Hepatocyte (in vitro differentiated cells): ENCODE results near the gene XRRA1. TPM values are rescaled to one million over a fixed set of nuclear protein-coding genes. Genes with fewer than 3 reads are reported as not detected.
A peak's percentile ranks its signal among the peaks of the same experiment; 100 is the strongest.

Experiments used
- DNase-seq: peaks from one replicate; pipeline ENCODE4 v3.0.0-alpha.2; 2016; ENCODE audit warnings: low spot score
- H2AFZ ChIP-seq: fragments of 200-600 bp; sonication (generic); 2 replicates; pipeline ENCODE4 v1.6.0; 2016; ENCODE audit warnings: antibody characterized with exemption, mild to moderate bottlenecking
- H3K27ac ChIP-seq: fragments of 200-600 bp; sonication (generic); 2 replicates; pipeline ENCODE4 v1.5.1; 2016; ENCODE audit warnings: mild to moderate bottlenecking
- H3K27me3 ChIP-seq: fragments of 200-600 bp; sonication (generic); 2 replicates; pipeline ENCODE4 v1.6.1; 2016
- H3K36me3 ChIP-seq: fragments of 200-600 bp; sonication (generic); replicated peaks from 2 replicates; pipeline ENCODE4 v1.5.1; 2016; ENCODE audit warnings: low read depth; ENCODE audit not compliant: insufficient read depth
- H3K4me1 ChIP-seq: fragments of 200-600 bp; sonication (generic); 2 replicates; pipeline ENCODE4 v1.5.1; 2016; ENCODE audit warnings: mild to moderate bottlenecking, moderate library complexity; ENCODE audit not compliant: insufficient read depth
- H3K4me2 ChIP-seq: fragments of 200-600 bp; sonication (generic); 2 replicates; pipeline ENCODE4 v1.6.0; 2016
- H3K4me3 ChIP-seq: fragments of 200-600 bp; sonication (generic); 2 replicates; pipeline ENCODE4 v1.5.1; 2016; ENCODE audit warnings: mild to moderate bottlenecking
- H3K79me2 ChIP-seq: fragments of 200-600 bp; sonication (generic); 2 replicates; pipeline ENCODE4 v1.6.0; 2017; ENCODE audit warnings: mild to moderate bottlenecking
- H3K9me2 ChIP-seq: fragments of 200-600 bp; sonication (generic); replicated peaks from 2 replicates; pipeline ENCODE4 v1.6.0; 2017; ENCODE audit warnings: mild to moderate bottlenecking; ENCODE audit not compliant: insufficient read depth
- H3K9me3 ChIP-seq: fragments of 200-600 bp; sonication (generic); 2 replicates; pipeline ENCODE4 v1.5.1; 2016; ENCODE audit warnings: low read depth, mild to moderate bottlenecking
- H4K20me1 ChIP-seq: fragments of 200-600 bp; sonication (generic); 2 replicates; pipeline ENCODE4 v1.6.0; 2016; ENCODE audit warnings: mild to moderate bottlenecking; ENCODE audit not compliant: insufficient read depth, poor library complexity, severe bottlenecking
- EZH2 ChIP-seq: fragments of 200-600 bp; sonication (generic); IDR thresholded peaks from 2 replicates; pipeline ENCODE4 v1.6.1; 2016; ENCODE audit warnings: antibody characterized with exemption, mild to moderate bottlenecking, borderline replicate concordance
- EZH2phosphoT487 ChIP-seq: fragments of 200-600 bp; sonication (generic); IDR thresholded peaks from one replicate; pipeline ENCODE4 v1.6.1; 2018; ENCODE audit warnings: antibody characterized with exemption, mild to moderate bottlenecking, low read depth, moderate library complexity; ENCODE audit not compliant: unreplicated experiment, severe bottlenecking
- WGBS: methylation state at CpG from one replicate; pipeline ENCODE4 v1.1.6; 2016; ENCODE audit warnings: low lambda C conversion rate; ENCODE audit errors: missing lambda C conversion rate; 5-methylcytosine and 5-hydroxymethylcytosine counted together
- polyA plus RNA-seq: library from polyadenylated mRNA; unstranded; fragments of >200 nt; fragmentation: Nextera tagmentation; extraction: Ambion mirVana; gene quantifications from 2 replicates; pipeline ENCODE4 v1.2.1, GENCODE V29; 2016
- total RNA-seq: library from RNA; depleted of rRNA; stranded (reverse); fragments of >200 nt; gene quantifications from 2 replicates; pipeline ENCODE4 v1.2.3, GENCODE V29; 2014
- TF ChIP-seq, protein P1 (sequence below): fragments of 200-600 bp; sonication (generic); IDR thresholded peaks from 2 replicates; pipeline ENCODE4 v1.5.1; 2016; ENCODE audit warnings: antibody characterized with exemption, mild to moderate bottlenecking; ENCODE audit not compliant: poor library complexity

XRRA1 gene
- total and polyA plus RNA-seq, 2 experiments from 2014 or later, result 4.9 to 7.3 TPM

DNA sequence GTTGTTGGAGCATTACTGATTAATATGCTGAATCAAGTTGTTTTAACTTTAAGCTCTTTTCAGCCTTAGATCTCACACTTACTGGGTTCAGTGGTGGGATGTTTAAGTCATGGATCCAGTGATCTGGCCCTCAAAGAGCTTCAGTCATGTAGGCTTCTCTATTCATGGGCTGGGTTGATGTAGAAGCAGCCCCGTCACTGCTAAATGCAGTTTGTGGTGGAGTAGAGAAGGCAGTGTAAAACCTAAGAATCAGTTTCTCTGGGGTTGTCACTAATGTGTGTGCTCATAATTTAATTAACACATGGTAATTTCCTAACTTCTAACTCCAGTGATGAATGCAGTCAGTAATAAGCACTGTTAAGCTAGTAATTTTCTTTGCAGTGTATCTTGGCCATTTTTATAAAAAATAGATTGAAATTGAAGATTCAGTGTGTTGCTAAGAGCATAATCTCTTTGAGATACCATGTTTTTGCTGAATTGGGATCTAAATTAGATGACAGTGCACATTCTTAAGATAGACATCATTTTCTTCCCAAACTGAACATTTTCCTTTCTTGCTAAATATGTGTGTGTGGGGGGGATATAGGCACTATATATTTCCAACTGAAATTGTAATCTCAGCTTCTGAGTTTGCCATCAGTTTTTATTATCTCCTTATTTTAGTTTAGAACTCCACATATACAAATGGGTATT is 9.2 kb upstream of the XRRA1 start:
- WGBS, result 100% methylated on average over 1 of the region's 1 CpG
- Histone ChIP-seq H3K27ac (no peak overlapping the region), H4K20me1 (peaks cover 63% of the 10 kb centered on the region), H3K4me3 (no peak overlapping the region), H3K4me2 (peak overlapping the region; percentile 32), H3K27me3 (no peaks in the 10 kb centered on the region), H3K36me3 (no peaks in the 10 kb centered on the region), H2AFZ (no peak overlapping the region), H3K9me3 (no peaks in the 10 kb centered on the region), H3K79me2 (peaks cover 98% of the 10 kb centered on the region), H3K9me2 (no peaks in the 10 kb centered on the region), H3K4me1 (no peaks in the 10 kb centered on the region)
- DNase-seq, result no peak
- TF ChIP-seq, protein P1, sequence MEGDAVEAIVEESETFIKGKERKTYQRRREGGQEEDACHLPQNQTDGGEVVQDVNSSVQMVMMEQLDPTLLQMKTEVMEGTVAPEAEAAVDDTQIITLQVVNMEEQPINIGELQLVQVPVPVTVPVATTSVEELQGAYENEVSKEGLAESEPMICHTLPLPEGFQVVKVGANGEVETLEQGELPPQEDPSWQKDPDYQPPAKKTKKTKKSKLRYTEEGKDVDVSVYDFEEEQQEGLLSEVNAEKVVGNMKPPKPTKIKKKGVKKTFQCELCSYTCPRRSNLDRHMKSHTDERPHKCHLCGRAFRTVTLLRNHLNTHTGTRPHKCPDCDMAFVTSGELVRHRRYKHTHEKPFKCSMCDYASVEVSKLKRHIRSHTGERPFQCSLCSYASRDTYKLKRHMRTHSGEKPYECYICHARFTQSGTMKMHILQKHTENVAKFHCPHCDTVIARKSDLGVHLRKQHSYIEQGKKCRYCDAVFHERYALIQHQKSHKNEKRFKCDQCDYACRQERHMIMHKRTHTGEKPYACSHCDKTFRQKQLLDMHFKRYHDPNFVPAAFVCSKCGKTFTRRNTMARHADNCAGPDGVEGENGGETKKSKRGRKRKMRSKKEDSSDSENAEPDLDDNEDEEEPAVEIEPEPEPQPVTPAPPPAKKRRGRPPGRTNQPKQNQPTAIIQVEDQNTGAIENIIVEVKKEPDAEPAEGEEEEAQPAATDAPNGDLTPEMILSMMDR, result no peak
- TF ChIP-seq EZH2 (no peak), EZH2phosphoT487 (no peak)

DNA sequence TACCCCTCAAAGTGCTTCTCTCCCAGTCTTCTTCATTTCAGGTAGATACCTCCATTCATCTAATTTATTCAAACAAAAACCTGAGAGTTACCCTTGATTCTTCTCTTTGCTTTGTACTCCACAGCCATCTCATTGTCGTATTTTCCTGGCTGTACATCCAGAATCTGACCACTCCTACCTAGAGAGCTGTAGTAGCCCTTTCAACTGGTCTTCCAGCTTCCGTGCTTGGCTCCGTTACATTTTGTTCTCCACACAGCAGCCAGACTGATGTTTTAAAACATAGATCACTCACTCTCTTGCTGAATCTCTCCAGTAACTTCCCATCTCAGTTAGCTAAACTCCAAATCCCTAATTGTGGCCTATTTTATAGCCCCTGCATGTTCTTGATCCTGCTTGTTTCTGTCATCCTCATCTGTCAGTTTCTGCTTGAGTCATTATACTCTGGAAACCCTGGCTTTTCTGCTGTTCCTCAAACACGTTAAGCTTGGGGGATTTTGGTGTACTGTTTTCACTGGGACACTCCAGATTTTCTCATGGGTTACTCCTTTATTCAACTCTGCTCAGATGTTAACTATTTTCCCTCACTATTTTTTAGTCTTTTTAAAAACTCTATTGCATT is 7.6 kb upstream of the XRRA1 start:
- no peaks in the 10 kb centered on the region for H3K36me3 ChIP-seq
- peak overlapping the region; percentile 23 for H3K27ac ChIP-seq
- DNase-seq, result peak; percentile 9
- H3K4me2 ChIP-seq, result peak overlapping the region; percentile 32
- no peaks in the 10 kb centered on the region for H3K9me2 ChIP-seq
- no peak overlapping the region for H2AFZ ChIP-seq
- whole genome bisulfite sequencing, result 66% methylated on average over 4 of the region's 4 CpGs
- H3K4me3 ChIP-seq, result no peak overlapping the region
- no peaks in the 10 kb centered on the region for H3K4me1 ChIP-seq
- H4K20me1 ChIP-seq, result peaks cover 63% of the 10 kb centered on the region
- H3K27me3 ChIP-seq, result no peaks in the 10 kb centered on the region
- no peak for TF ChIP-seq EZH2phosphoT487
- TF ChIP-seq, protein P1, result no peak
- TF ChIP-seq EZH2, result no peak
- peaks cover 99% of the 10 kb centered on the region for H3K79me2 ChIP-seq
- no peaks in the 10 kb centered on the region for H3K9me3 ChIP-seq

DNA sequence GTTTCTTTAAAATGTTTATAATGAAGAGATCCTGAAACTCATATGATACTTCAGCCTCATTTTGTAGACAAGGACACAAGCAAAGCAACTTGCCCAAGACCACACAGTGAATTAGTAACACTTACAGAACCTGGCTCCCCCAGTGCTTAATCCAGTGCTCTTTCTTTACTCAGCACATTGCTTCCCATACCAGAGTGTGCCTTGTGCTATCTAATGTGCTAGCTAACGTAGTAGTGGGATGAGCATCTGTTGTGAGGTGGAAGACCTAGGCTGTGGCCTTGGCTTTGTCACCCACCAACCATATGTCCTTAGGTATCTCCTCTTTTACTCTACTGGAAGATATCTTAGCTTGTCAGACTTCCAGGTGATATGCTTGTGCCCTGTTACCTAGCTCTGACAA is 5.3 kb upstream of the XRRA1 start:
- peaks cover 54% of the 10 kb centered on the region for H4K20me1 ChIP-seq
- no peaks in the 10 kb centered on the region for H3K27me3 ChIP-seq
- H3K9me2 ChIP-seq, result no peaks in the 10 kb centered on the region
- no peak overlapping the region for H3K27ac ChIP-seq
- H3K79me2 ChIP-seq, result peaks cover 99% of the 10 kb centered on the region
- no peaks in the 10 kb centered on the region for H3K36me3 ChIP-seq
- no peak for TF ChIP-seq EZH2phosphoT487
- no peak for TF ChIP-seq EZH2
- TF ChIP-seq, protein P1, result no peak
- 92% methylated on average over 1 of the region's 1 CpG for WGBS
- H3K4me3 ChIP-seq, result no peak overlapping the region
- no peak overlapping the region for H2AFZ ChIP-seq
- H3K4me1 ChIP-seq, result peaks cover 9% of the 10 kb centered on the region
- H3K4me2 ChIP-seq, result no peak overlapping the region
- H3K9me3 ChIP-seq, result no peaks in the 10 kb centered on the region
- no peak for DNase-seq
